K562 (cell line): ENCODE results near the gene RPUSD1. TPM values are rescaled to one million over a fixed set of nuclear protein-coding genes. Genes with fewer than 3 reads are reported as not detected.

Experiments used
- ARNT ChIP-seq, 2 experiments: fragments of 450-650 bp; IDR thresholded peaks; 2 replicates each; pipeline ENCODE4 v1.6.1; 2016; ENCODE audit warnings: mild to moderate bottlenecking in 1 of 2
- CREB5 ChIP-seq: fragments of 250-450 bp; sonication (Bioruptor Pico); IDR thresholded peaks from 2 replicates; pipeline ENCODE4 v1.5.0; 2020; ENCODE audit warnings: mild to moderate bottlenecking
- CXXC5 ChIP-seq: fragments of 250-450 bp; sonication (Bioruptor Pico); IDR thresholded peaks from 2 replicates; pipeline ENCODE4 v1.8.0; 2022; ENCODE audit warnings: inconsistent platforms, mild to moderate bottlenecking, moderate library complexity
- FOXA3 ChIP-seq, 2 experiments: fragments of 450-650 bp in 1 of 2; sonication (generic) in 1 of 2; formaldehyde crosslinking; IDR thresholded peaks in 1 of 2; conservative IDR thresholded peaks in 1 of 2; 2 replicates each; pipeline versions ENCODE4 v1.4.0 to v1.8.0; 2020 to 2022; ENCODE audit warnings: mild to moderate bottlenecking in 2 of 2, missing genetic modification reagents in 1 of 2
- FOXM1 ChIP-seq, 2 experiments: fragments of 450-650 bp in 1 of 2; sonication (generic) in 1 of 2; formaldehyde crosslinking in 1 of 2; IDR thresholded peaks; 2 replicates each; pipeline versions ENCODE4 v1.6.1 to v1.9.0; 2017 to 2022; ENCODE audit warnings: low read depth in 2 of 2, mild to moderate bottlenecking in 2 of 2, missing genetic modification reagents in 1 of 2, moderate library complexity in 1 of 2
- GMEB1 ChIP-seq: fragments of 250-450 bp; sonication (Bioruptor Pico); IDR thresholded peaks from 2 replicates; pipeline ENCODE4 v1.4.0; 2020; ENCODE audit warnings: mild to moderate bottlenecking
- GTF2A2 ChIP-seq: IDR thresholded peaks from 2 replicates; pipeline ENCODE4 v1.6.1; 2016; ENCODE audit warnings: mild to moderate bottlenecking, missing genetic modification characterization, missing compliant biosample characterization
- NR0B1 ChIP-seq: fragments of 450-650 bp; IDR thresholded peaks from one replicate; pipeline ENCODE4 v1.6.1; 2018; ENCODE audit warnings: mild to moderate bottlenecking, moderate library complexity; ENCODE audit not compliant: partially characterized antibody
- NRF1 ChIP-seq, 2 experiments: fragments of 450-650 bp; IDR thresholded peaks in 1 of 2; conservative IDR thresholded peaks in 1 of 2; 2 replicates each; pipeline ENCODE4 v1.6.1; 2014; ENCODE audit warnings: mild to moderate bottlenecking in 2 of 2
- POLR2G ChIP-seq: fragments of 200-400 bp; formaldehyde crosslinking; IDR thresholded peaks from 2 replicates; pipeline ENCODE4 v1.6.1; 2017; ENCODE audit warnings: low read depth, mild to moderate bottlenecking, antibody characterized with exemption, low read length, moderate library complexity
- PTTG1 ChIP-seq: fragments of 450-650 bp; IDR thresholded peaks from 2 replicates; pipeline ENCODE4 v1.6.1; 2016; ENCODE audit warnings: low read depth, mild to moderate bottlenecking, missing genetic modification characterization, missing compliant biosample characterization
- SAP30 ChIP-seq: fragments of 200-600 bp; sonication (generic); IDR thresholded peaks from 2 replicates; pipeline ENCODE4 v1.6.1; 2012; ENCODE audit warnings: borderline replicate concordance, low read depth, mild to moderate bottlenecking, moderate library complexity, low read length, control low read depth, inconsistent platforms; ENCODE audit not compliant: insufficient read depth, poor library complexity, severe bottlenecking
- SIRT6 ChIP-seq: IDR thresholded peaks from one replicate; pipeline ENCODE4 v1.6.1; 2012; ENCODE audit warnings: low read depth, mild to moderate bottlenecking, control low read depth, inconsistent platforms, low read length, moderate library complexity
- SUPT5H ChIP-seq: fragments of 450-650 bp; IDR thresholded peaks from 2 replicates; pipeline ENCODE4 v1.6.1; 2016
- ZNF124 ChIP-seq: sonication (generic); formaldehyde crosslinking; IDR thresholded peaks from 2 replicates; pipeline ENCODE4 v1.8.1; 2022; ENCODE audit warnings: missing genetic modification reagents
- ZNF3 ChIP-seq: fragments of 250-450 bp; sonication (Bioruptor Pico); IDR thresholded peaks from 2 replicates; pipeline ENCODE4 v1.5.0; 2021; ENCODE audit warnings: mild to moderate bottlenecking, moderate library complexity
- ZNF384 ChIP-seq: IDR thresholded peaks from 2 replicates; pipeline ENCODE4 v1.6.1; 2012; ENCODE audit warnings: low read depth, low read length, improper control_type of control experiment
- ZNF445 ChIP-seq: fragments of 250-450 bp; sonication (Bioruptor Pico); IDR thresholded peaks from 2 replicates; pipeline ENCODE4 v1.4.0; 2020; ENCODE audit warnings: low read depth, mild to moderate bottlenecking, moderate library complexity
- ZNF639 ChIP-seq, 2 experiments: fragments of 200-800 bp in 1 of 2; sonication (Bioruptor generic) in 1 of 2; sonication (generic) in 1 of 2; formaldehyde crosslinking in 1 of 2; IDR thresholded peaks in 1 of 2; conservative IDR thresholded peaks in 1 of 2; 2 replicates each; pipeline versions ENCODE4 v1.5.0 to v1.6.1; 2016 to 2020; ENCODE audit warnings: missing compliant biosample characterization in 1 of 2, missing genetic modification characterization in 1 of 2, missing genetic modification reagents in 1 of 2
- ZNF696 ChIP-seq: fragments of 250-450 bp; sonication (Bioruptor Pico); conservative IDR thresholded peaks from 2 replicates; pipeline ENCODE4 v1.4.0; 2020; ENCODE audit warnings: mild to moderate bottlenecking, moderate library complexity
- ZNF76 ChIP-seq: fragments of 250-450 bp; sonication (Bioruptor Pico); IDR thresholded peaks from 2 replicates; pipeline ENCODE4 v1.4.0; 2020; ENCODE audit warnings: mild to moderate bottlenecking, moderate library complexity, borderline replicate concordance
- polyA plus RNA-seq, 8 experiments: library from polyadenylated mRNA; depleted of rRNA in 4 of 8; stranded (reverse) in 5 of 8; unstranded in 3 of 8; fragments of >200 nt; fragmentation: Nextera tagmentation in 2 of 8; fragmentation: Illumina TruSeq in 1 of 8; extraction: Ambion mirVana in 2 of 8; extraction: Trizol in 1 of 8; gene quantifications; 2 replicates each; pipeline versions ENCODE4 v1.2.1 to v1.2.3, GENCODE V29; 2011 to 2014; ENCODE audit warnings: inconsistent platforms in 1 of 8, missing spikeins in 1 of 8
- total RNA-seq, 7 experiments: library from RNA; depleted of rRNA in 6 of 7; stranded (reverse); fragments of >200 nt in 6 of 7; fragmentation: Illumina TruSeq in 2 of 7; extraction: Trizol in 2 of 7; gene quantifications; 2 replicates each; pipeline versions ENCODE4 v1.2.1 to v1.2.3, GENCODE V29; 2011 to 2021; ENCODE audit warnings: low replicate concordance in 1 of 7

The RPUSD1 gene
- total and polyA plus RNA-seq, 9 of the 15 experiments (the other 6 are each of a cell fraction or from before 2014, with no cell fraction given), result 0.45 to 56.6 (median 12.0) TPM

GRCh38 chr16:740764-741505 lies 47.2 kb downstream of the RPUSD1 start, which contains the start of gene CIAO3 (continued):
- TF ChIP-seq PTTG1, result no peak
- no peak for TF ChIP-seq FOXM1 (IDR thresholded peaks at IDR 0.05; ENCODE audit: low read depth)
- TF ChIP-seq FOXM1 (CRISPR knock-in tag; IDR thresholded peaks at IDR 0.05; ENCODE audit: low read depth), result no peak
- no peak for TF ChIP-seq SIRT6
- peak in 1 of 2 experiments; percentile 54; a peak in 1 of 4 replicates for TF ChIP-seq FOXA3 (CRISPR knock-in tag; conservative IDR thresholded peaks at IDR 0.05 in 1 of 2, IDR thresholded peaks at IDR 0.05 in 1 of 2)
- TF ChIP-seq SAP30, result peak; percentile 63
- TF ChIP-seq ZNF384, result 0 out of 2 replicates have a peak, but pooled peaks have one; percentile 6
- TF ChIP-seq NR0B1, result no peak
- TF ChIP-seq CREB5 (CRISPR knock-in tag), result no peak
- TF ChIP-seq NRF1 (conservative IDR thresholded peaks at IDR 0.05 in 1 of 2, IDR thresholded peaks at IDR 0.05 in 1 of 2), result peak; percentile 95 to 97
- peak; percentile 88 for TF ChIP-seq GMEB1 (CRISPR knock-in tag)
- peak; percentile 90 for TF ChIP-seq CXXC5 (CRISPR knock-in tag)
- peak; percentile 87 for TF ChIP-seq POLR2G
- no peak for TF ChIP-seq ZNF445 (CRISPR knock-in tag)
- TF ChIP-seq ZNF3 (CRISPR knock-in tag), result no peak
- TF ChIP-seq SUPT5H, result peak; percentile 65
- TF ChIP-seq ARNT (IDR thresholded peaks at IDR 0.05), result no peak
- TF ChIP-seq ZNF639 (CRISPR knock-in tag; conservative IDR thresholded peaks at IDR 0.05 in 1 of 2, IDR thresholded peaks at IDR 0.05 in 1 of 2), result peak in 1 of 2 experiments; percentile 73; a peak in 2 of 4 replicates
- no peak for TF ChIP-seq GTF2A2
- TF ChIP-seq ZNF76 (CRISPR knock-in tag), result no peak
- TF ChIP-seq ZNF124 (CRISPR knock-in tag), result no peak
- no peak for TF ChIP-seq ZNF696 (CRISPR knock-in tag)
